NCI-H510A (cell line): ENCODE measurements around the gene LINC01488.

ENCODE experiments used
- DNase-seq: peaks from one replicate; lab custom pipeline; 2025; lab: John Stamatoyannopoulos, UW

Gene LINC01488

DNA sequence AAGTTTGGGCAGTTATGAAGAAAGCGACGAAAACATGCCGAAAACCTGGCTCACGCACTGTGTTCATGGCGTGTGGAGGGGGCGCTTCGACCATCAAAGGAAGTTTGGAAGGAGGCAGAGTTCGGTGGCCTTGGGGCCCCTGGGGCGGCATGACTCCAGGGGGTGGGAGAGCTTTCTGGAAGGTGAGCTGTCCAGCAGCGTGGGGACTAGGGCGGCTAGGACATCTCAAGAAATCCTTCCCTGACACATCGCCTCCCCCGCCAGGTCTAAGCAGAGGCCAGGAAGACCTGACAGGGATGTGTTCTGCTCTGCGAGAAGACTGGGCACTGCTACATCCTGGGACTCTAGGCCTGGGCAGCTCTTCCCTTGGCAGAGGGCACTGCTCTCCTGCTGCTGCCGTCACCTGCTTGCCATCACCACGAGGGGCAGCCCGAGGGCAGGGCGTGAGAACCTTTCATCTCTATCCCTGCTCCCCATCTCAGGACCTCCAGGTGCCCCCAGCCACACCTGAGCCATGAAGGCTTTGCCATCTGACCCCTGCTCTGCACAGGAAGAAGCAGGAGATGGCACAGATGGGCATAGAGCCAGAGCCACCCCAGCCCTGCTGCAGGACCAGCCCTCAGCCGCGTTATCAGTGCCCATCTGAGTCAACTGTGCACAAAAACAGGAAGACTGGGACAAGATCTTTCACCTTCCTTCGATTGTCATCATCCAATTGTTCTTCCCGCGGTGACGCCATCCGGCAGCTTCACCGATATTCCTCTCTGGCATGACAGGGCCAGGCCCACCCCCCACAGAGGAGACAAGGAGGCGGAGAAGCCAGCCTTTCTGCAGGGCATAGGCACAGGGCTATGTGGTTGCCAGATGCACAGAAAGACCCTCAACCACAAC, 12.7 kb downstream of the LINC01488 start:
- DNase-seq: no peak

DNA sequence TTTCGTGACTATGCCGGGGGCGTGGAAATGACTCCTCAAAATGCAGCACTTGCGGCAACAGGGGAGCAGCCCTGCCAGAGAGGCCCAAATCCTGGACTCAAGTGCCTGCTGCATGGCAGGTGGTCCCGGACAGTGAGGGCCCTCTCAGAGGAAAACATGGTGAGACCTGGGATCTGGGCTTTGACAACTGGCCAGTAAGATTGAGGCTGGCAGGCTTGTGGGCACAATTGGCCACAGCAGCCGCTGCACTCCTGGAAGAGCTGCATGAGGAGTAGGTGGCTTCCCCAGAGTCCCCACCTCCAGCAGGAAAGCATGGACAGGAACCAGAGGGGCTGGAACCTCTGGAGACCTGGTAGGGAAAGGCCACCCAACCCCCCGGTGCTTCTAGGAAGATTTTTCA, 13.4 kb downstream of the LINC01488 start:
- DNase-seq: no peak

DNA sequence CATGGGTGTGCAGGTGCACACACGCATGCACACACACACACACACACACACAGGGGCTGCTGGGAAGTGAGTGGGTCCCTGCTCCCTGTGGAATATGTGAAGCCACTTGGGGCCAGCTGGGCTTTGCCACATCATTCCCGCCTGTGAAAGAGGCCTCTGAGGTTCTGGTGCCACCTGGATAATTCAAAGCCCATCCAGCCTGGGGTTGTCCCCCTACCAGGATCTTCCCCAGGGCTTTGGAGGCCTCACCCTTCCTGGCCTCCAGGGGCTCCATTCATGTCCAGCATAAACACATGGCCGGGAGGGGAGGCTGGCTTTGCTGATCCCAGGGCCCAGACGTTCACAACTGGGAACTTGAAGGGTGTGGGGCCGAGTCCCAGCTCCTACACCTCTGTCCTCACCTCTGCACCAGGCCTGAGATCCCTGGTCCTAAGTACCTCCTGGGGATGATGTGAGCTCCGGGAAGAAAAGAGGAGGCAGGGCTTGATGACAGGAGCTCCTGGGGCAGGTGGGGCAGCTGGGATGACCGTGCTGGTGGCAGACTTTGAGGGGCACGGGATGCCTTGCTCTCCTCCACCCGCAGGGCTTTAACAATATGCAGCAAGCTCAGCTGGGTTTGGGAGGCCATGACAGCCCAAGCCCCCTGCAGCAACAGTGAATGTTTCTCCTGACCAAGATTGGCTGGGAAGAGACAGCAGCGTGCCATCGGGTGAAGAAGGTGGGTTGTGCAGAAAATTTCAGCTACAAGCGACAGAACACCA, 14.2 kb downstream of the LINC01488 start:
- no peak for DNase-seq

DNA sequence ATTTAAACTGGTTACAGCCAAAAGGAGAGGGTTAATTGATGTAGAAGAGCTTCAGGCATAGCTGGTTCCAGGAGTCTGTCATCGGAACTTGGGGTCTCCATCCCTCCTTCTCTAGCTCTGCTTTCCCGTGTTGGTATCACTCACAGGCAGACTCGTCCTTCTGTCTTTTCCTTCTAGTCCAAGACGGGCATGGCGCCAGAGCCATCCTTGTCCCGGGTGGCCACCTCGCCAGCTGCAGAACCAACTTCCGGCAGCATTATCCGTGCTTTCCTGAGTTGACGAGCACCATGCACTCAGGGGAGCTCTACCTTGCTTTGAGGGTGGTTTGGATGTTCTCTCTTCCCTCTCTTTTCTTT, 14.7 kb downstream of the LINC01488 start:
- no peak for DNase-seq

DNA sequence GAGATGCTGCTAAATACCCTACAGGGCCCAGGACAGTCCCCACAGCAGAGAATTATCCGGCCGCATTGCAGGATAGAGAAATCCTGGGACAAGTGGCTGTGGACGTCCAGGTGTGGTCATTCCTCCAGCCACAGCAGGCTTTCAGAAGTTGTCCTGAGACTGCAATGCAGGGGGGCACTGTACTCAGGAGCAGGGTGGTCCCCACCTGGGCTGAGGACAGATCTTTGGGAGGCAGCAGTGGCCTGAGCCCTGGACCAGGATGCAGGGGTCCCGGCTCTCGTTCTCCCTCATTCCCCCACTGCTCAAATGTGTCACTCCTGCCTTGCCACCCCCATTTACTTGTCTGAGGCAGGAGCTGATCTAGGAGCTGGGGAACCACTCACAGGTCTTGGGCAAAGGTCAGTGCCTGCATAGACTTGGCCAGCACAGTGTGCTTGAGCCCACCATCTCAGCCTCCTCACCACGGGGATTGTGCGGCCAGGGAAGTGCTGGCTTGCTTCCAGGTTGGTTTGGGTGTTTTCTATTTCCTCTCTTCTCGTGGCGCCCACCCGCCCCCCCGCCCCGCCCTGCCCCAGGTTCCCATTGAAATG, 15.3 kb downstream of the LINC01488 start:
- no peak for DNase-seq

DNA sequence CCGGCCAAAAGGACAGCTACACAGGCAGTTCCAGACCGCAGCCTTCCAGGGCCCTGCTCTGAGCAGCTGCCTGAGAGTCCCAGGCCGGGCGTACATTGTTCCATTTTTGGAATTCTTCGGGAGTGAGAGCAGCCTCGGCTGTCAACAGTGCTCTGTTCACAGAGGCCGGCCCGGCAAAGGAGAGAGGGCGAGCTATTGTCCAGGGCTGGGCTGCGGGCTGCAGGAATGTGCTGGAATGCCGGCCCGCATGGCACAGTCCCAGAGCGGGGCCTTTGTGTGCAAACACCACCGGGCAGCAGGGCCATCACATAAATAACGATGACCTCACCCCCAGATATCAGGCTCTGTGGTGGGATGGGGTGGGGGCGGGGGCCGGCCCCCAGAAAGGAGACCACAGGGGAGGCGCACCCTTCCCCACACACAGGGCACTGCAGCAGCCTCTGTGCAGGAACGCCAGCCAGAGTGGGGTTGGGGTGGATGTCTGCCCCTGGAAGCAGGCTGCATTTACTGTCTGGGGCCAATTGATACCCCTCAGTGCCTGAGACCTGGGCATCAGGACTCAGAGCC, 15.8 kb downstream of the LINC01488 start:
- DNase-seq: no peak

DNA sequence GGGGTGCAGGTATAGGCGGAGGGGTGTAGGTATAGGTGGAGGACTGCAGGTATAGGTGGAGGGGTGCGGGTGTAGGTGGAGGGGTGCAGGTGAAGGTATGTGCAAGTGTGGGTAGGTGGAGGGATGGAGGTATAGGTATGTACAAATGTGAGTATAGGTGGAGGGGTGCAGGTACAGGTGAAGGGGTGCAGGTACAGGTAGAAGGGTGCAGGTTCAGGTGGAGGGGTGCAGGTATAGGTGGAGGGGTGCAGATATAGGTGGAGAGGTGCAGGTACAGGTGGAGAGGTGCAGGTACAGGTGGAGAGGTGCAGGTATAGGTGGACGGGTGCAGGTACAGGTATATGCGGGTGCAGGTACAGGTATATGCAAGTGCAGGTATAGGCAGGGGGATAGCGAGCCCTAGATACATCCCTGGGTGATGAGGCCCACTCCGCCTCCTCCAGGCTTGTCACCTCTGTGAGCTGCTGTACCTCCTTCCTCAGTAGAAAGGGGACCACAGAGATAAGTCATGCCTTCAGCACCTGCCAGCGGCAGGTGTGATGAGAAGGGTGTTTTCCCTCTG, 17.2 kb downstream of the LINC01488 start:
- DNase-seq: no peak

DNA sequence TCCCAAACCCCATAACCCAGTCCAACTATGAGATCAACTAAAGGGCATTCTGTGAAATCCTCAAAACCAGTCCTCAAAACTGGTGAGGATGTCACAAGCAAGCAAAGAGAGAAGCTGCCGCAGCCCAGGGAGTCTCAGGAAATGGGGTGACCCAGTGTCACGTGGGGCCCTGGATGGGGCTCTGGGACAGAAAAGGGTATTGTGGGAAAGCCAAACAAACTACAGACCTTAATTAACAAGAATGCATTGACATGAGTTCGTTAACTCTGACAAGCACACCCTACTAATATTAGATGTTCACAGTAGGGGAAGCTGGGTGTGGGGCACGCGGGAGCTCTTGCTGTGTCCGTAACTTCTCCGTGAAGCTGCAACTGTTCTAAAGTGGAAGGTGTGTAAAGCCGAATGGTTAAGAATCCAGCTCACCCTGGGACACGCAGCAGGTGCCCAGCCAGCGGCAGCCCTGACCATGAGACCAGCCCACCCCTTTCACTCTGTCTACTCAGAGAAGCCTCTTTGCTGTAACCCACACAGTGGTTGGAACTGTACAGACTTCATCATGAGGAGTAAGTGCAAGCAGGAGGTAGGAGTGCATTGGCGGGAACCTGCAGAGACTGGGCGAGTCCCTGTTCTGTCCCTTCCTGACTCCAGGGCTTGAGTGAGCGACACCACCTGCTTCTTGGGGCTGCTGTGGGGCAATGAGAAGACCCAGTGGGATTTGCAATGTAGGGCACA, 17.9 kb downstream of the LINC01488 start:
- DNase-seq: no peak

DNA sequence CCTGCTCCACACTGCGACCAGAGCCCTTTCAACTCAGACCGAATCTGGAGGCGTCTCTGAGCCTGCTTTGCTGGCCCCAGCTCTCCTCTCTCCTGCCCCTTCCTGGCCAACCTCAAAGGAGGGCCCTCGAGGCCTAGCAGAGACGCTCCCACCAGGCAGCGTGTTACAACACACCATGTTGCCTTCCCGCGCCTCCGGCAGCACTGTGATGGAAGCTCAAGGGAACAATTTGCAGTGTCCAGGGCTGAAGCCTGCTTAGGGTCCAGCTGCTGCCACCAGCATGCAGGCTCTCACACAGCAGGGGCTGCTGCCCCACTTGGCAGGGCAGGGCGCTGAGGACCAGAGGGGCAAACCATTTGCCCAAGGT, 18.4 kb downstream of the LINC01488 start:
- DNase-seq: no peak

DNA sequence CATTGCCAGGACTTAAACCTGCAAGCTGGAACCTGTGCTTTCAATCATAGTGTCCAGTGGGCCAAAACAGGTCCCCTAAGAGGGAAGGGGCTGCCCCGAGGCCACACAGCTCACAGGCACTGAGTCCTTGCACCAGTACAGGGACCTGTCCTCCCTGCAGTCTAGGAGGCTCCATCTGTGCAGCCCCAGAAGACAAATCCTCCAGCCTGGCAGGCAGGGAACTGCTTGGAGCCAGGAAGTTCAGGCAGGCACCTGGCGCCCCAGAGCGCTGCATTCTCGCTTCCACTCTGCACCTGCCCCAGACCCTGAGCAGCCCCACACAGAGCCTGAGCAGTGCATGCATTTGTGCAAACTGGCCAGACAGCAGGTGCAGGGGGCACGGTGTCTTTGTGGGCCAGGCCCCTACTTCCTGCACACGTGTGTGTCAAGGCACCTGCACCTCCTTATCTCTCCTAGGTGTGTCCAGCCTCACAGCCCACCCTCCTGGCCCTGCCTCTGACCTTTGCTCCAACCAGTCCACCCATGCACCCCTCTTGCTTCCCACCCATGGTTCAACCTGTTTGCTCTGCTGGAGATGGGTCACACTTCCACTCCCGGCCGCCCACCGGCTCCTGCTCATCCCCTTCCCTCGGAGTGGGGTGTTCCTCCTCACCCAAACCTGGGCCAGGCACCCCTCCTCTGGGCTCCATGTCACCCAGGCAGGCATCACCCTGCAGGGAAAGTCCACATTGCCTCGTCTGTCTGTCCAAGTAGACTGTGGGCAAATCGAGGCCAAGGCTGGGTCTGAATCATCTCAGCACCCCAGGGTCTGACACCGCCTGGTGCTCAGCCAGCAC, 19.0 kb downstream of the LINC01488 start:
- no peak for DNase-seq

DNA sequence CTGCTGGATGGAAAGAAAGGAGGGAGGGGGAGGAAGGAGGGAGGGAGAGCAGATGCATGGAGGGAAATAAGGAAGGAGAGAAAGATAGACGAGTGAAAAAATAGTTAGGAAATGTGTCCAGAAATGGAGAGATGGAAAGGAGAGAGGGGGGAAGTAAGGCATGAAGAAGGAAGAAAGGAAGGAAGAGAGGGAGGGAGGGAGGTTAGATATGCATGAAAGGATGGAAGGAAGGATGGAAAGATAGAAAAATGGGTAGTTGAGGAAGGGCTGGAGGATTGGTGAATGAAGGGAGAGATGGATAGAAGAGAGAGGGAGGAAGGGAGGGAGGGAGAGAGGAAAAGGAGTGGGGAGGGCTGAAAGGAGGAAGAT, 19.6 kb downstream of the LINC01488 start:
- DNase-seq: no peak

DNA sequence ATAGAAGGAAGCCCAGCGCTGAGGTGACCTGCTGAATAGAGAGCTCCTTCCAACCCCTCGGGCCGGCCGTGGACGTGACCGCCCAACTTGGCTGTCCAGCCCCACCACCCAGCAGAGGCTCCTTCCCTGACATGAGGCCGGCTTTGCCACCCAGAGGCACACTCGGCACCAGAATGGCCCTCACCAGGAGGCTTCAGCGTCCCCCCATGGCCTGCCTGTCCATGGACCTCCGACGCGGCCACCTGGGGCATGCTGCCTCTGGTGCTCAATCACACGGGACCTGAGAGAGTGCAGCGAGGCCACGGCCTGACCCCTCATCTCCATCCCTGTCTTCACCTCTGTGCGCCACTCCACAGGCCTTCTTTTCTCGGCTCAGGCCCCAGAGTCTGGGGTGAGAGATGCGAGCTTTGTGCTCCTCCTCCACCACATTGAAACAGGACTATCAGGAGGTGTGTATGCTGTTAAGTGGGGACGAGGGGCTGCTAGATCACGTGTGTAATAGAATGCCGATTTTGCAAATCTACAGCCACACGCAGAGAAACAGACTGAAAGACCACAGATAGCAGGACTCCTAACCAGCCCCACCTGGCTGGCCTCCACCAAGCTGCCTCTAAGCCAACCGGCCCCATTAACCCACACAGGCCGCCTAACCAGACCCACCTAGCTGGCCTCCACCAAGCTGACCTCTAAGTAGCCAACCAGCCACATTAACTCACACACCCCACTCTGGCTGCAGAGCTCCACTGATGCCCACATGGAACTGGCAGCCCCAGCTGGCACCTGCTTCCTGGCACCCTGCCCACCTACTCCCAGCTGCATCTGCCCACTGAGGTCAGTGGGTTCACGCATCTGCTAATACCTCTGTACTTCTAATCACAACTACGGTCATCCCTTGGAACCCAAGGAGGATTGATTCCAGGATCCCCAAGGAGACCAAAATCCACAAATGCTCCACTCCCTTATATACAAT, 20.7 kb downstream of the LINC01488 start:
- no peak for DNase-seq

DNA sequence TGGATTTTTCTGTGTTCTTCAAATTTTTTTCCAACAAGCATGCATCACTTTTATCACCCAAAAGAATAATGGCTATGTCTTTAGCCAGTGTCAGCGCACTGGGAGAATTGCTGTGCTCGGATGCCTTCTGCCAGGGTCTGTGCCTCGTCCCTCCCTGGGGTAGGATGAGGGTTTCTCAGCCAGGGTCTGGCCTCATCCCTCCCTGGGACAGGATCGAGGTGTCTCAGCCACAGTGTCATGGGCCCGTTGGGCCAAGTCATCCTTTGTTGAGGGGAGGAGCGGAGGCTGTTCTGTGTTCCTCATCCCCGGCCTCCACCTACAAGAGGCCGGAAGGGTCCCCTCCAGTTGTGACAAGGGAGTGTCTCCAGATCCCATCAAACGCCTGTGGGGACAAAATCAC, 22.7 kb downstream of the LINC01488 start:
- DNase-seq: no peak

DNA sequence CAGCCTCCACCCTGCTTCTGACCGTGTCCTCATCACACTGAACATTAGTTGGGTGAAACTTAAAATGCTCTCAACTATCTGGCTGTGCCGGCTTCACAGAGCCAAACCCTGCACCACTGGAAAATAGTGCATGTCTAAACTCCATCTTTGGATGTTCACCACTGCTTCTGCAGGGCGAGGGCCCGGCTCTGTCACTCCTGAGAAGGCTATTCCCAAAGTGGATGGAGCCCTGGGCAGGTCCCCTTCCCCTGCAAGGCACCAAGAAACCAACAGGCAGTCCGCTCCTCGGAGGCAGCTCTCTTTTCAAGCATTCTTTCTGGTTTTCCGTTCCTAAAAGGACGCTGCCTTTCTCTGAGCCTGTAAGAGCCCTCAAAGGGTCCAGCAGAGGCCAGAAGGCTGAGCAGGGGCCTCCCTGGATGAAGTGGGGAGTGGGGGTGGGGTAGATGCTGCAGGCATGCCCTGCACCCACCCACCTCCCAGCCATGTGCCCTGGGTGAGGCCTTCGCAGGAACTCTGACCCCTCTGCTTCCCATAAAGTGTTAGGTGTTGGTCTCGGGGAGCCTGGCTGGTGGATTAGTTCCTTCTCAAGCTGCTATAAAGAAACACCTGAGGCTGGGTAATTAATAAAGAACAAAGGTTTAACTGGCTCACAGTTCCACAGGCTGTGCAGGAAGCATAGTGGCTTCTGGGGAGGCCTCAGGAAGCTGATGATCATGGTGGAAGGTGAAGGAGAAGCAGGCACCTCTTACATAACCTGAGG, 23.3 kb downstream of the LINC01488 start:
- no peak for DNase-seq

DNA sequence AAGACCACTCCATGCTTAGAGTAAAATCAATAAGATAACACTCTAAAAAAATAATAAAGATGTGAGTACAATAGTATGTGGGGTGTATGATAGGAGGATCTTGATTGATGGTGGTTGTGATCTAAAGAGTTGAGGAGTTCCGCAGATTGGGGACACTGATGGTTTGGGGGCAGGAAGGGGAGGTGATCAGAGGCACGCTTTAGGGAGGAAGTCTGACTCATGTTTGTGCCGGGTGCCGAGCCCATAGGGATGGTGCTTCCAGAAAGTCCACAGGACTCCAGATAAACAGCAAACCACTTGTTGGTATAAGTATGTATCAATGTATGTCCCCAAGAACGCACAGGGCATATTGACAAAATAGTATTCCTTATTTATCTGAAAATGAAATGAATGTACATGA, 27.5 kb downstream of the LINC01488 start:
- DNase-seq: no peak

DNA sequence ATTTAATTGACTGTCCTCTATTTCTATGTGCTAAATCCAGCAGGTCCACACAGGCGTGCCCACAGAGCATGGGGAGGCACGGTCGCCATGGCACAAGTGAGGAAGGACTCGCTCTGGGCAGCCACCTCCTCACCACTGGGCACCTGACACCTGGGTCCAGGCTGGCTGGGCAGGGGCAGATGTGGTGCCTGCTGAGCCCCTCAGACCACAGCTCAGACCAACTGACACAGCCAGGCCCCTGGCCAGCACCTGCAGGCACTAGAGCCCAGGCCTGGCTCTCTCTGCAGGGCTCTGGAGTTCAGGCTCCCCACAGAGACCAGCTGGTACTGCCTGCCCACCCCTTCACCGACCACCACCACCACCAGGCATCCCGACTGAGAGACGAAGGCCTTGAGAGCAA, 27.9 kb downstream of the LINC01488 start:
- DNase-seq: no peak

DNA sequence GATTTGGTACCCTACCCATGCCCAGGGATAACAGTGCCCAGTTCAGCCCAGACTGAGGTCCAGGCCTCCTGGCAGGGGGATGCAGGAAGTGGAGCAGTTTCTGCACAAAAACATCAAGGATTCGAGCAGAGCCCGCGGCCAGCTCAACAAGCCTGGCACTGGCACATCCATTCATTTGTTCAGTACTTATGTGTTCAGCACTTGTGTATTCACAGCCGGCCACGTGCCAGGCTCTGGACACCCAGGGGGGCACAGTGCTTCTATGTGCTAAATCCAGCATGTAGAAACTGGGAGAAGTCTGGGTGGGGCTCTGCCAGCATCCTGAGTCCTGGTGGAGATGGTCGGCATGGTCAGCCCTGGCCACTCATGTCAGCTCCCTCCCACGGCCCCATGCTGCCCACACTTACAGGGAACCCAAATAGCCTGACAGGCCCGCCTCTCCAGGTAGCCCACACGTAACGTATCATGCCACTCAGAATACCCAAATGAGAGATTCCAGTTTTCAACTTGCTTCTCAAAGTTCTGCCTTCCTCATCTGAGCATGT, 28.5 kb downstream of the LINC01488 start:
- DNase-seq: no peak

DNA sequence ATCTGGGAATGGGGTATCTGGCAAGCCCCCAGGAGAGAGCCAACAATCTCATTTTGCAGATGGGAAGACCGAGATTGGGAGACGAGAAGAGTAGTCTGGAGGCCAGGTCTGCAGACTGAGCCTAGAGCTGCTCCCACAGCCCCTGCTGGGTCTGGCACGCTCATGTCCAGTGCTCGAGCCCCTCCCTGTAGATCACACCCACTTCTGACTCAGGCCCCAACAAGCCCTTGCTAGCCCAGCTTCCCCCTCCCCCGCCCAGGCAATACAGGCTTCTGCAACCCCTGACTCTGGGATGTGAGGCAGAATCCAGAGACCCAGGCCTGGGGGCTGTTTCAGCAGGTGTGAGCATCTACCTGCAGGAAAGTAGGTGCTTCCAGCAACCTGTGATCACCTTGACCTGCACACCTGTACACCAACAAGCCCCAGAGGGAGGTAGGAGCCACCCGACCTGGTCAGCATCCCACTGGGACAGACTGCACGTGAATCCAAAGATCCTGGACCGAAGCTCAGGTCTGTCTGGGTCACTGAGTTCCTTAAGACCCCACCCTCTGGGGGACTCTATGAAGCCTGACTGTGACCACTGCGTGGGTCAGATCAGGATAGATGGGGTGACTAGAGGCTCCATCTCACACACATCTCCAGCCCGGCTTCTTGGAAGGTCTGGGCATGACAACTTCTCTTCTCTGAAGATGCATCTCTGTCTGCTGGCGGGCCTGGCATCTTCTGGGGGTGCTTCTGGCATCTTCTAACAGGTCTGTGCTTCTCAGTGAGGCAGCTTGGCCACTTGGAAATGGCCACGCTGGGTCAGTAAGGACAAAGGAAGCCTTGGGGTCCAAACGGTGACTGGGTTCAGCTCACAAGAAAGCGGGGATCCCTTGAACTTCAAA, 29.3 kb downstream of the LINC01488 start:
- DNase-seq: no peak
